B cell (primary cell): ENCODE measurements around the gene PXMP4. TPM values are rescaled to one million over a fixed set of nuclear protein-coding genes. Genes with fewer than 3 reads are reported as not detected.

Experiments
- ATAC-seq: fragments of 200-7000 bp; cut with Tn5 transposase; one replicate; pipeline ENCODE4 v1.10.0; 2021; ENCODE audit warnings: low read depth, mild to moderate bottlenecking, moderate number of reproducible peaks, moderate library complexity
- CTCF ChIA-PET: fragments of 350-600 bp; sonication (Branson Sonifier 250); formaldehyde crosslinking; loops from one replicate; lab custom pipeline; 2021; ENCODE audit warnings: antibody characterized with exemption, inconsistent platforms; lab: Charles Lee
- POLR2A ChIA-PET: fragments of 350-600 bp; sonication (Branson Sonifier 250); formaldehyde crosslinking; loops from one replicate; lab custom pipeline; 2021; ENCODE audit warnings: antibody characterized with exemption; lab: Charles Lee
- DNase-seq: peaks from one replicate; pipeline ENCODE4 v3.0.0; 2013
- H2AFZ ChIP-seq: 2 replicates; pipeline ENCODE4 v1.6.1; 2012; ENCODE audit warnings: mild to moderate bottlenecking, low read depth, low read length; ENCODE audit not compliant: insufficient read depth, poor library complexity, severe bottlenecking
- H3K27ac ChIP-seq, 2 donors: 1 replicate in 1 of 2; 2 replicates in 1 of 2; pipeline ENCODE4 v1.5.1; 2012 to 2013; ENCODE audit warnings: low read length in 2 of 2, mild to moderate bottlenecking in 2 of 2, moderate library complexity in 1 of 2
- H3K27me3 ChIP-seq, 4 experiments: fragments of 200-600 bp in 1 of 4; sonication (generic) in 1 of 4; replicated peaks in 1 of 4; 1 replicate in 2 of 4; 2 replicates in 2 of 4; pipeline versions ENCODE4 v1.6.1 to v1.7.0; 2013 to 2016; ENCODE audit warnings: low read length in 3 of 4, mild to moderate bottlenecking in 2 of 4, mixed read lengths in 1 of 4, moderate library complexity in 1 of 4; ENCODE audit not compliant: insufficient read depth in 4 of 4, control insufficient read depth in 3 of 4; ENCODE audit errors: control extremely low read depth in 1 of 4
- H3K36me3 ChIP-seq, 2 experiments: replicated peaks in 1 of 2; 1 replicate in 1 of 2; 2 replicates in 1 of 2; pipeline versions ENCODE4 v1.6.1 to v1.7.1; 2013; ENCODE audit warnings: low read length in 1 of 2; ENCODE audit not compliant: insufficient read depth in 2 of 2, control insufficient read depth in 1 of 2; ENCODE audit errors: control extremely low read depth in 1 of 2, extremely low read depth in 1 of 2
- H3K4me1 ChIP-seq, 2 donors: fragments of 200-600 bp in 1 of 2; sonication (generic) in 1 of 2; 1 replicate in 1 of 2; 2 replicates in 1 of 2; pipeline versions ENCODE4 v1.5.1 to v1.6.1; 2013 to 2017; ENCODE audit warnings: low read length in 2 of 2; ENCODE audit not compliant: control insufficient read depth in 2 of 2, insufficient read depth in 2 of 2
- H3K4me2 ChIP-seq: replicated peaks from 2 replicates; pipeline ENCODE3; 2012; ENCODE audit warnings: mild to moderate bottlenecking, low read depth, low read length; ENCODE audit not compliant: poor library complexity, severe bottlenecking
- H3K4me3 ChIP-seq, 5 experiments: fragments of 200-600 bp in 1 of 5; sonication (generic) in 1 of 5; 1 replicate in 3 of 5; 2 replicates in 2 of 5; pipeline versions ENCODE4 v1.5.1 to v1.7.0; 2011 to 2016; ENCODE audit warnings: low read length in 4 of 5, mild to moderate bottlenecking in 4 of 5, low read depth in 2 of 5, control low read depth in 1 of 5, moderate library complexity in 1 of 5; ENCODE audit not compliant: insufficient read depth in 1 of 5; ENCODE audit errors: control extremely low read depth in 1 of 5, extremely low read depth in 1 of 5
- H3K79me2 ChIP-seq: fragments of 200-600 bp; sonication (generic); one replicate; pipeline ENCODE4 v1.6.0; 2016; ENCODE audit warnings: low read length; ENCODE audit not compliant: control insufficient read depth, insufficient read depth
- H3K9ac ChIP-seq: fragments of 200-600 bp; sonication (generic); 2 replicates; pipeline ENCODE4 v1.6.1; 2017; ENCODE audit warnings: mild to moderate bottlenecking, low read length, moderate library complexity
- H3K9me3 ChIP-seq, 3 donors: one replicate each; pipeline versions ENCODE4 v1.6.1 to v1.7.1; 2013; ENCODE audit warnings: low read length in 2 of 3; ENCODE audit not compliant: control insufficient read depth in 2 of 3, insufficient read depth in 1 of 3; ENCODE audit errors: control extremely low read depth in 1 of 3
- H4K20me1 ChIP-seq: 2 replicates; pipeline ENCODE4 v1.6.0; 2012; ENCODE audit warnings: mild to moderate bottlenecking, low read length; ENCODE audit not compliant: insufficient read depth, control insufficient read depth, poor library complexity, severe bottlenecking
- H3K27ac Mint-ChIP-seq: one replicate; pipeline ENCODE4 v1.8.0; 2021; ENCODE audit warnings: mixed read lengths
- H3K27me3 Mint-ChIP-seq: one replicate; pipeline ENCODE4 v1.8.0; 2021; ENCODE audit warnings: mixed read lengths
- H3K4me1 Mint-ChIP-seq: one replicate; pipeline ENCODE4 v1.8.0; 2021; ENCODE audit warnings: mixed read lengths
- H3K4me3 Mint-ChIP-seq: one replicate; pipeline ENCODE4 v1.8.0; 2021; ENCODE audit warnings: mixed read lengths
- H3K9me3 Mint-ChIP-seq: one replicate; pipeline ENCODE4 v1.8.0; 2022; ENCODE audit warnings: mixed read lengths; ENCODE audit not compliant: insufficient read depth
- EZH2 ChIP-seq: IDR thresholded peaks from 2 replicates; pipeline ENCODE4 v1.6.1; 2012; ENCODE audit warnings: borderline replicate concordance, low read depth, mild to moderate bottlenecking, moderate library complexity, low read length; ENCODE audit not compliant: insufficient read depth, poor library complexity, severe bottlenecking
- WGBS: methylation state at CpG from one replicate; pipeline ENCODE4 v1.1.5; 2013; ENCODE audit warnings: missing lambda C conversion rate; ENCODE audit not compliant: insufficient coverage; 5-methylcytosine and 5-hydroxymethylcytosine counted together
- intact Hi-C: fragments of 100-400 bp; cut with micrococcal nuclease; formaldehyde crosslinking; loops from one replicate; pipeline ENCODE4 v1.10.0; 2022
- polyA plus RNA-seq: library from polyadenylated mRNA; depleted of rRNA; stranded (reverse); fragments of >200 nt; gene quantifications from 2 replicates; pipeline ENCODE4 v1.2.3, GENCODE V29; 2012
- total RNA-seq, 2 donors: library from RNA; stranded (reverse); fragments of 120-200 nt in 1 of 2; gene quantifications; 1 replicate in 1 of 2; 2 replicates in 1 of 2; pipeline versions ENCODE4 v1.2.3 to v1.2.4, GENCODE V29; 2013 to 2022
- TF ChIP-seq, protein P1 (sequence below): fragments of 200-600 bp; IDR thresholded peaks from one replicate; pipeline ENCODE4 v1.8.0; 2022; ENCODE audit warnings: antibody characterized with exemption, mild to moderate bottlenecking

Gene PXMP4
- total and polyA plus RNA-seq, 2 donors (not counting 1 experiment from before 2014, with no cell fraction given): 5.0 to 6.6 TPM

DNA sequence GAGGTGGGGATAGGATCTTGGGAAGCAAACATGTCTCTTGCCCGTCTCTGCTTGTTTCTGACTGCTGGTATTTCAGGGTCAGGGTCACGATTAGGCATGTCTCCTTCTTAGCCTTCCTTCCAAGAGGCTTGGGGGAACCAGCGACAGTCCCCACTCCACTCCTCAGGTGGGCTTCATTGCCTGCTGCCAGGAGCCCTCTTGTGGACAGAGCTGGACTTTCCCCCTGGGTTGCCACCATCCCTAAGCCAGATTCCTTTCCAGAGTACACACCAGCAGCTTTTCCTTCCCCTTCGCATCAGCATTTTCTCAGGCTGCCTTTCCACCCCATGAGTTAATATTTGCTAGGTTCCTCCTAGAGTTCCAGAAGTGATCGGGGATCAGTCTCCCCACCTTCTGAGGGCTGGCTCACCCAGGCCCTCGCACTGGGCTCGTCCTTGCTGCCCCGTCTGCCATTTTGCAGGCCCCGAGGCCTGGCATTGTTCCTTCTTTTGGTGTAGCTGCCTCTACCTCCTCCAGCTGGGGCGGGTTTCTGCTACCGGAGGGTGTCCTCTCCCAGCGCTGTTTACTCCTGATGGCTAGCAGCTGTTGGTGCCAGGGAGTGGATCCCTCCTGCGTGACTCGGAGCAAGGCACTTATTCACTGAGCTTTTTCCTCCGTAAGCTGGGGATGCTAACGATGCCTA lies 66.8 kb downstream of the PXMP4 start:
- no peak overlapping the region for H3K27ac Mint-ChIP-seq
- POLR2A ChIA-PET: no interaction called here
- intact Hi-C loops: loop anchor here (2.0 to 5.0 kb wide), 2 partner anchors 197 to 261 kb away; no protein-coding TSS in a partner anchor

More for the DNA sequence above, 66.8 kb downstream of the PXMP4 start:
- WGBS: 59% methylated on average over 13 of the region's 16 CpGs
- TF ChIP-seq, protein P1, sequence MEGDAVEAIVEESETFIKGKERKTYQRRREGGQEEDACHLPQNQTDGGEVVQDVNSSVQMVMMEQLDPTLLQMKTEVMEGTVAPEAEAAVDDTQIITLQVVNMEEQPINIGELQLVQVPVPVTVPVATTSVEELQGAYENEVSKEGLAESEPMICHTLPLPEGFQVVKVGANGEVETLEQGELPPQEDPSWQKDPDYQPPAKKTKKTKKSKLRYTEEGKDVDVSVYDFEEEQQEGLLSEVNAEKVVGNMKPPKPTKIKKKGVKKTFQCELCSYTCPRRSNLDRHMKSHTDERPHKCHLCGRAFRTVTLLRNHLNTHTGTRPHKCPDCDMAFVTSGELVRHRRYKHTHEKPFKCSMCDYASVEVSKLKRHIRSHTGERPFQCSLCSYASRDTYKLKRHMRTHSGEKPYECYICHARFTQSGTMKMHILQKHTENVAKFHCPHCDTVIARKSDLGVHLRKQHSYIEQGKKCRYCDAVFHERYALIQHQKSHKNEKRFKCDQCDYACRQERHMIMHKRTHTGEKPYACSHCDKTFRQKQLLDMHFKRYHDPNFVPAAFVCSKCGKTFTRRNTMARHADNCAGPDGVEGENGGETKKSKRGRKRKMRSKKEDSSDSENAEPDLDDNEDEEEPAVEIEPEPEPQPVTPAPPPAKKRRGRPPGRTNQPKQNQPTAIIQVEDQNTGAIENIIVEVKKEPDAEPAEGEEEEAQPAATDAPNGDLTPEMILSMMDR: peak; percentile 69
- no peak for TF ChIP-seq EZH2
- CTCF ChIA-PET: interaction anchor here (0.6 to 5.4 kb wide), 22 partner anchors 10 to 476 kb away, joined by 3 to 53 read pairs (median 4); partner anchors contain the start of genes ACTL10, C20orf144, CBFA2T2 and CDK5RAP1
- H3K4me3 Mint-ChIP-seq: no peak overlapping the region
- no peaks in the 10 kb centered on the region for H3K9me3 ChIP-seq
- ATAC-seq (peak; percentile 79), DNase-seq (peak; percentile 72)
- no peaks in the 10 kb centered on the region for H3K9me3 Mint-ChIP-seq
- no peak overlapping the region for H3K4me3 ChIP-seq
- no peaks in the 10 kb centered on the region for H4K20me1 ChIP-seq
- H3K4me2 ChIP-seq: no peak overlapping the region
- no peaks in the 10 kb centered on the region for H3K36me3 ChIP-seq
- no peak overlapping the region for H3K27ac ChIP-seq
- no peaks in the 10 kb centered on the region for H3K27me3 ChIP-seq
- H3K4me1 ChIP-seq: peaks cover 0 to 9% of the 10 kb centered on the region in 2 donors
- peaks cover 5% of the 10 kb centered on the region for H3K4me1 Mint-ChIP-seq
- no peak overlapping the region for H2AFZ ChIP-seq
- H3K27me3 Mint-ChIP-seq: no peaks in the 10 kb centered on the region
- no peak overlapping the region for H3K9ac ChIP-seq
- no peaks in the 10 kb centered on the region for H3K79me2 ChIP-seq

Other genes with a start within 250 kb of the PXMP4 start
- 30.0 and 33.6 TPM in 2 replicates for gene CBFA2T2, start 230.2 kb downstream of the PXMP4 start, total RNA-seq
- 26.9 and 32.3 TPM in 2 replicates for gene CBFA2T2, start 230.2 kb downstream of the PXMP4 start, polyA plus RNA-seq
- 0.27 and 0.44 TPM in 2 replicates for gene C20orf144, start 58.0 kb downstream of the PXMP4 start, total RNA-seq
- gene C20orf144, start 58.0 kb downstream of the PXMP4 start, polyA plus RNA-seq: 0.14 and 0.27 TPM in 2 replicates
- 6.3 and 9.0 TPM in 2 replicates for gene ACTL10, start 53.4 kb downstream of the PXMP4 start, total RNA-seq
- gene ACTL10, start 53.4 kb downstream of the PXMP4 start, polyA plus RNA-seq: 0.74 and 1.2 TPM in 2 replicates
- gene NECAB3, start 45.9 kb downstream of the PXMP4 start, total RNA-seq: 11.8 and 19.3 TPM in 2 replicates
- gene NECAB3, start 45.9 kb downstream of the PXMP4 start, polyA plus RNA-seq: 6.2 and 8.5 TPM in 2 replicates
- gene E2F1, start 33.9 kb downstream of the PXMP4 start, total RNA-seq: 2.4 and 2.7 TPM in 2 replicates
- 2.4 and 3.6 TPM in 2 replicates for gene E2F1, start 33.9 kb downstream of the PXMP4 start, polyA plus RNA-seq
- 9.1 and 9.9 TPM in 2 replicates for gene ZNF341, start 11.7 kb upstream of the PXMP4 start, total RNA-seq
- 10.0 and 10.9 TPM in 2 replicates for gene ZNF341, start 11.7 kb upstream of the PXMP4 start, polyA plus RNA-seq
- gene CHMP4B, start 91.0 kb upstream of the PXMP4 start, total RNA-seq: 81.6 and 83.9 TPM in 2 replicates
- 62.3 and 93.4 TPM in 2 replicates for gene CHMP4B, start 91.0 kb upstream of the PXMP4 start, polyA plus RNA-seq